Astrocyte (in vitro differentiated cells and primary cell): ENCODE results near the gene S1PR3. TPM values are rescaled to one million over a fixed set of nuclear protein-coding genes. Genes with fewer than 3 reads are reported as not detected.

Source experiments
- DNase-seq: peaks from one replicate; pipeline ENCODE4 v3.0.0-alpha.2; 2010; ENCODE audit warnings: low read depth
- FAIRE-seq: peaks from 2 replicates; lab custom pipeline; 2011; peaks lifted over from hg19 to GRCh38; lab: Jason Lieb, UNC
- H2AFZ ChIP-seq: 2 replicates; pipeline ENCODE4 v1.6.0; 2012; ENCODE audit warnings: low read depth, low read length, inconsistent platforms
- H3K27ac ChIP-seq: 2 replicates; pipeline ENCODE4 v1.5.1; 2011; ENCODE audit warnings: low read depth, low read length, inconsistent platforms
- H3K27me3 ChIP-seq: 2 replicates; pipeline ENCODE4 v1.6.0; 2011; ENCODE audit warnings: low read length, inconsistent platforms; ENCODE audit not compliant: insufficient read depth
- H3K36me3 ChIP-seq: 2 replicates; pipeline ENCODE4 v1.5.1; 2011; ENCODE audit warnings: low read length, inconsistent platforms; ENCODE audit not compliant: insufficient read depth
- H3K4me1 ChIP-seq: 2 replicates; pipeline ENCODE4 v1.5.1; 2011; ENCODE audit warnings: low read length, inconsistent platforms; ENCODE audit not compliant: insufficient read depth
- H3K4me2 ChIP-seq: 2 replicates; pipeline ENCODE4 v1.6.0; 2012; ENCODE audit warnings: low read length, inconsistent platforms
- H3K4me3 ChIP-seq: 2 replicates; pipeline ENCODE4 v1.5.1; 2011; ENCODE audit warnings: low read depth, mild to moderate bottlenecking, low read length, inconsistent platforms; ENCODE audit not compliant: insufficient read depth
- H3K79me2 ChIP-seq: 2 replicates; pipeline ENCODE4 v1.6.0; 2012; ENCODE audit warnings: mild to moderate bottlenecking, low read length, inconsistent platforms; ENCODE audit not compliant: insufficient read depth
- H3K9ac ChIP-seq: 2 replicates; pipeline ENCODE4 v1.6.0; 2012; ENCODE audit warnings: mild to moderate bottlenecking, low read length, inconsistent platforms
- H3K9me3 ChIP-seq: 2 replicates; pipeline ENCODE4 v1.5.1; 2012; ENCODE audit warnings: low read depth, mild to moderate bottlenecking, low read length, inconsistent platforms; ENCODE audit not compliant: insufficient read depth
- H4K20me1 ChIP-seq: 2 replicates; pipeline ENCODE4 v1.6.0; 2012; ENCODE audit warnings: low read length, inconsistent platforms; ENCODE audit not compliant: insufficient read depth
- H3K27ac Mint-ChIP-seq: one replicate; pipeline ENCODE4 v1.8.0; 2021; ENCODE audit warnings: mild to moderate bottlenecking, mixed read lengths; ENCODE audit not compliant: unreplicated experiment
- H3K27me3 Mint-ChIP-seq: one replicate; pipeline ENCODE4 v1.8.0; 2021; ENCODE audit warnings: low read depth, mixed read lengths; ENCODE audit not compliant: unreplicated experiment
- H3K36me3 Mint-ChIP-seq: one replicate; pipeline ENCODE4 v1.8.0; 2021; ENCODE audit warnings: low read depth, mixed read lengths; ENCODE audit not compliant: unreplicated experiment
- H3K4me1 Mint-ChIP-seq: one replicate; pipeline ENCODE4 v1.8.0; 2021; ENCODE audit warnings: low read depth, mixed read lengths; ENCODE audit not compliant: unreplicated experiment
- H3K4me3 Mint-ChIP-seq: one replicate; pipeline ENCODE4 v1.8.0; 2021; ENCODE audit warnings: mild to moderate bottlenecking, moderate library complexity, mixed read lengths; ENCODE audit not compliant: unreplicated experiment
- H3K9me3 Mint-ChIP-seq: one replicate; pipeline ENCODE4 v1.8.0; 2021; ENCODE audit warnings: mild to moderate bottlenecking, mixed read lengths; ENCODE audit not compliant: unreplicated experiment
- CTCF ChIP-seq: IDR thresholded peaks from 2 replicates; pipeline ENCODE4 v1.5.1; 2011; ENCODE audit warnings: low read depth, mild to moderate bottlenecking, inconsistent platforms, low read length, moderate library complexity; ENCODE audit not compliant: insufficient read depth
- EZH2 ChIP-seq: IDR thresholded peaks from 2 replicates; pipeline ENCODE4 v1.6.1; 2012; ENCODE audit warnings: mild to moderate bottlenecking, low read length, inconsistent platforms; ENCODE audit not compliant: insufficient read depth
- total RNA-seq: library from RNA; stranded (reverse); gene quantifications from 2 replicates; pipeline ENCODE4 v1.2.1, GENCODE V29; 2021

The S1PR3 gene
- total RNA-seq, 1 donor from 2014 or later = 24.6 TPM

GRCh38 chr9:88969646-88970373 is 21.5 kb upstream of the S1PR3 start:
- H3K4me3 Mint-ChIP-seq = no peak overlapping the region

GRCh38 chr9:88971131-88971960 is 19.9 kb upstream of the S1PR3 start:
- Histone ChIP-seq H3K27me3 (peaks cover 2% of the 10 kb centered on the region), H3K36me3 (no peaks in the 10 kb centered on the region), H3K4me1 (peaks cover 8% of the 10 kb centered on the region), H3K27ac (no peak overlapping the region), H3K4me3 (no peak overlapping the region), H3K9ac (no peak overlapping the region), H3K4me2 (peak overlapping the region; percentile 15), H3K9me3 (no peaks in the 10 kb centered on the region), H2AFZ (peak overlapping the region; percentile 49), H4K20me1 (no peaks in the 10 kb centered on the region), H3K79me2 (no peaks in the 10 kb centered on the region)
- no peak overlapping the region for H3K4me3 Mint-ChIP-seq
- TF ChIP-seq CTCF = no peak
- TF ChIP-seq EZH2 = no peak
- no peak for FAIRE-seq
- peaks cover 22% of the 10 kb centered on the region for H3K27me3 Mint-ChIP-seq
- no peak for DNase-seq
- no peaks in the 10 kb centered on the region for H3K36me3 Mint-ChIP-seq
- no peak overlapping the region for H3K27ac Mint-ChIP-seq
- no peaks in the 10 kb centered on the region for H3K9me3 Mint-ChIP-seq
- H3K4me1 Mint-ChIP-seq = no peaks in the 10 kb centered on the region

More at GRCh38 chr9:88969646-88970373, 21.5 kb upstream of the S1PR3 start:
- H3K27ac ChIP-seq = no peak overlapping the region
- TF ChIP-seq EZH2 (no peak), CTCF (no peak)
- Mint-ChIP-seq H3K27ac (no peak overlapping the region), H3K27me3 (peaks cover 25% of the 10 kb centered on the region), H3K4me1 (no peaks in the 10 kb centered on the region), H3K36me3 (no peaks in the 10 kb centered on the region), H3K9me3 (no peaks in the 10 kb centered on the region)
- no peak overlapping the region for H2AFZ ChIP-seq
- no peak overlapping the region for H3K4me2 ChIP-seq
- FAIRE-seq = no peak
- no peaks in the 10 kb centered on the region for H3K79me2 ChIP-seq
- no peak for DNase-seq
- no peaks in the 10 kb centered on the region for H3K36me3 ChIP-seq
- H3K27me3 ChIP-seq = peaks cover 2% of the 10 kb centered on the region
- H3K9me3 ChIP-seq = no peaks in the 10 kb centered on the region
- H3K9ac ChIP-seq = no peak overlapping the region
- H3K4me3 ChIP-seq = no peak overlapping the region
- H4K20me1 ChIP-seq = no peaks in the 10 kb centered on the region
- H3K4me1 ChIP-seq = peaks cover 8% of the 10 kb centered on the region
